NCI-H2107 treated with DMSO at 0.1 percent for 48 hours (cell line): ENCODE measurements around the gene GATA2.

Experiments used
- DNase-seq: peaks from one replicate; lab custom pipeline; 2025; ENCODE audit not compliant: unreplicated experiment; lab: John Stamatoyannopoulos, UW

GATA2 gene

DNA sequence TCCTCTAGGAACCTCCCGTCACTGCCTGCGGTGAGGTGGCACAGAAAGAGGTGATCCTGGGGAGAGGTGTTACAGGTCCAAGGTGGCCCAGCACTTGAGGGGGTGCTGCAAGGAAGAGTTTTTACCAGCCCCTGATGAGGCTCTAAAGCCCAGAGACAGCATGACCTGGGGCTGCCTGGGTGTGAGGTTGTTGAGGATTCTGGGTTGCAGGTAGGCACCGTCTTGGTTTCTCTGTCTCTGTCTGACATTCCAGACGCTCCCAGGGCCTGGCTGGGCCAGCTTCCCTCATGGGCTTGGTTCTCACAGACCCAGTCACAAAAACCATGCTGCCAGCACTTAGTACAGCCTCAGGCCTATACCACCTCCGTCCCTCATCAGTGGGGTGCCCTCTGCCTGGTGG is 57.4 kb downstream of the GATA2 start:
- DNase-seq: no peak

DNA sequence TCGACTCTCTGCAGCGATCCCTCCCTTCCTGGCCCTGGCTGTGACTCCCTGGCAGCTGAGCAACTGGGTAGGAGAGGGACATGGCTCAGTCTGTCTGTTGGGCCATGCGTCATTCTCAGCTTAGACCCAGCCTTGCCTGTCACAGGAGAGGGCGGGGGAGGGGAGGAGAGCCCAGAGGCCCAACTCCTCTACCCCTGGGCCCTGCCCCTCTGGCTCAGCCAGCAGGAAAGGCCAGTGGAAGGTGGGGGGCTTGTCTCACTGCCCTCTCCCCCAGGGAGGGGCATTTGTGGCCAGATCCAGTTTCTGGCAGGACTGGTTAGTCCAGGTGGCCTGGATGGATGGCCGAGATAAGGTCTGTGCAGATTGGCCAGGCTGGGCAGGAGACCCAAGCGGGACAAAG is 57.9 kb downstream of the GATA2 start:
- DNase-seq: no peak

GRCh38 chr3:128434524-128434923 is 58.5 kb downstream of the GATA2 start:
- no peak for DNase-seq

GRCh38 chr3:128433837-128434165 is 59.2 kb downstream of the GATA2 start:
- no peak for DNase-seq

DNA sequence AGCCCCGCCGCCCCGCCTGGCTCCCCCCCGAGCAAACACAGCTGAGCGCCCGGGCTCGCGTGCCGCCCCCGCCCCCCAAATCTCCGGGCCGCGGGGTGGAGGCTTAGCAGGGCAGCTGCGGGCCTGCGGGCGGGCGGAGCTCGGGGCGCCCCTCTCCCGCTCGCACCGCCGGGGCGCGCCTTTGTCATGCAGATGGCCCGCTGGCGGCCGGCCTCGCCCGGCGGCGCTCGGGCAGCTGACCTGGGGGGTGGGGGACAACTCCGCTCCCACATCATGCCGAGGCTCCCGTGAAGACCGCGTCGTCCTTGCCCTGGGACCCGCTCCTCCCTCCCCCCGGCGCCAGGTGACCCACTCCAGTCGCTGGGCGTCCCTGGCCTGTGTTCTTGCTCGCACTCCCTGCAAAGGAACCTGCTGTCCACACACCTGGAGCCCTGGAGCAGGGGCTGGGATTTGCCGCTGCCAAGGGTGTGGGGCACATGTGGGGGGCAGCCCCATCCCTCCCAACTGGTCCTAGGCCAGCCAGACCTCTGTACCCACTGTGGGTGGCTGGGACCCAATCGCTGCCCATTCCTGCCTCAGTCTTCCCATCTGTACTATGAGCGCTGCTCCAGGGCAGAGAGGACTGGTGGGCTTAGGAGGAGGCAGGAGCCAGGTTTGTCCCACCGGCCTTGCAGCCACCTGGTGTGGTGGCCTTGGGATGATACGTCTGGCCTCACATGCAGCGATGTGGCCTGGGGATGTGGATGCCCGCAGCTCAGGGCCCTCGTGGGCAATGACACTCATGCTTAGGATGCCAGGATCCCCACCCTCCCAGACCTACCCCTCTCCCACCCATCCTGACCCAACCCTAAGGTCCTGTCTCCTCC is 59.8 kb downstream of the GATA2 start:
- no peak for DNase-seq

DNA sequence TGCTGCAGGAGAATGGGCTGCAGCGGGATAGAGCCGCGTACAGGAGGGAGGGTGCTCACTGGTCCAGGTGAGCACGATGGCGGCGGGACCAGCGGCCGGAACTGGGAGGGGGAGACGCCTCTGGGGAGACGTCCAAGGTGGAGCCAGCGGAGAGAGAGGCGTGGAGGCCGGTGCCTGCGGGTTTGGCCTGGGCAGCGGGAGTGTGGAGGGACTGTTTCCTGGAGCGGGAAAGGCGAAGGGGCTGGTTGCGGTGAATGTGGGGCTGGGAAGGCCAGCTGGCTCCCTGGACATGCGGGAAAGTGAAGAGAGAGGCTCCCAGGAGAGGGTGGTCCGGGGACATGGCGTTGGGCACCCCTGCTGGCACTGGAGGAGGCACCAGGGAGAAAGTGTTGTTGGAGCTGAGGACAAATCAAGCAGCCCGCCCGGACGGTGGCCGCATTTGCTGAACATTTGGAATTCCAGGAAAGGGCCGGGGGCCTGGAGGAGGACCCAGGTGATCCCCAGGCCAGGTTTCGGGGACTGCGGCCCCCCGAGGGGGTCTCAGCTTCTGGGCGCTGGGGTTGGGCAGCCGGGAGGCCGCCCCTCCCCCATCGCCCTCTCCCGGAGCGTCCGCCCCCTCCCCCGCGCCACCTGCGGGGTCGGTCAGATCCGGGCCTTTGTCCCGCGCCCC is 60.6 kb downstream of the GATA2 start:
- DNase-seq: no peak

- no peak for DNase-seq
Measured at GRCh38 chr3:128431803-128432300, 61.1 kb downstream of the GATA2 start.

GRCh38 chr3:128430731-128431130 is 62.3 kb downstream of the GATA2 start:
- DNase-seq: no peak

DNA sequence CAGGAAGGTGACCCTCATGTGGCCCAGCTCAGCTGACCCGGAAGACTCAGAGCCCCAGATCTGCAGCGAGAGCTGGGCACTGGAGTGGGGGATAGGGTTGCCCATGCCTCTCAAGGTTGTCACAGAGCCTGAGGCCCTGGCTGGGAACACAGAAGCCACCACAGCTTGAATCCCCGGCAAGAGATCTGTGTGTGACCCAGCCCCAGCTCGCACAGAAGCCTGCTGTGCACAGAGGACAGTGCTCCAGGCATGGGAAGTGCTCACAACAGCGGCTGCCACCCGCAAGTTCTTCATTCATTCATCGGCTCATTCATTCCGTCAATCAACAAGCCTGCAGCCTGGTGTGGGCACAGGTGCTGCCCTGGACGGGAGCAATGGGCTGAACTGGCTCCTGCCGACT is 62.7 kb downstream of the GATA2 start:
- DNase-seq: no peak

DNA sequence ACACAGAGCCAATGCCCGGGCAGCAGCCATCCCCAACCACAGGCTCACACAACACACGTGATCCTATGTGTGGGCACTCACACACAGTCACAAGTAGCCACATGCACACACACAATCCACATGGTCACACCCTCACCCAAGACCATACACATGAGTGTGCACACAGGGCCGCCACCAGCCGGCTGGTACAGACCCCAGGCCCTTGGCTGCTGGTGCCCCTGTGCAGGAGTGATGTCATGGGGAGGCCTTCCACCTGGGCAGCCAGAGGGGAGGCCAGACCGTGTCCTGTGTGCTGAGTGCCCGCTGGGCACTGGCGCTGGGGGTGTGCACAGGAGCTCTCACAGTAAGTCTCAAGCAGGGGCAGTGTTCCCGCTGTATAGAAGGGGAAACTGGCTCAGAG is 63.2 kb downstream of the GATA2 start:
- no peak for DNase-seq
